Astrocyte of the spinal cord (primary cell): Measurements from ENCODE around the gene SCAND1.
"Not testable (repeated sequence)": the region's sequence is repeated elsewhere in the genome, so short reads cannot be mapped to it uniquely, and the experiment has no call there.

Experiments used
- DNase-seq: peaks from one replicate; pipeline ENCODE4 v3.0.0; 2011; ENCODE audit warnings: low read depth, low spot score
- H3K4me3 ChIP-seq: 2 replicates; pipeline ENCODE4 v1.5.1; 2011; ENCODE audit warnings: low read depth, mild to moderate bottlenecking, low read length, moderate library complexity
- in situ Hi-C: cut with HindIII; loops from 2 replicates; pipeline ENCODE4 v1.10.0; 2017; ENCODE audit warnings: low sequenced_read_pairs
- TF ChIP-seq, protein P1 (sequence below): IDR thresholded peaks from 2 replicates; pipeline ENCODE4 v1.5.1; 2012; ENCODE audit warnings: low read depth, mild to moderate bottlenecking, low read length, inconsistent platforms

The SCAND1 gene

DNA sequence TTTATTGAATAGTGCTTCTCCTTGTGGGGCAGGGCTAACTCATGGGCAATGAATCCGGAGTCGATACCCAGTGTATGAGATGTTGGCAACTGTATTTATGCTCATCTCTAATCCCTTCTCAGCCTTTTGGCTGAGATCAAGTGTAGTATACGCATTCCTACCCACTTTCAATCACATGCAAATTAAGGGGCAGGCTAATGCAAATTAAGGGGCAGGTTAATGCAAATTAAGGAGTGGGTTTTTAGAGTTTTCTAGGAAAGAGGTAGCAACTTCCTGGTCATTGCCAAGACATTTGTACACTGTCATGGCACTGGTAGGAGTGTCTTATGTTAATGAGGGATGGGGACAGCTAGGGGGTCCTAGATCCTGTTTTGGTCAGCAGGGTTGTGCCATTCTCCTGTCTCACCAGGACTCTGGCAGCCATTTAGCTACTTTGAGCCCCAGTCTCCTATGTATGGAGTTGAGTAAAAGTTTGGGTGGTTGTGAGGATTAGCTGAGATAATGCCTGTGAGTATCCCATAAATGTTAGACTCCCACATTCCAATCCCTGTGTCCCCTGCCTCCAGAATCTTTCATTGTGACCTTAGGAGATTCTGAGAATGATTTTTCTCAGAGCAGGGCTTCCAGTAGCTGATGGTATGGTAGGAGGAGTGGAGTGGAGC lies 13.8 kb upstream of the SCAND1 start, which contains the start of gene CNBD2:
CNBD2 (plus strand) TSS at position 612 of the 662 bp plus-strand sequence. CDS start 173 bp downstream, outside the sequence.
- DNase-seq = no peak
- in situ Hi-C loops = no loop called here
- TF ChIP-seq, protein P1, sequence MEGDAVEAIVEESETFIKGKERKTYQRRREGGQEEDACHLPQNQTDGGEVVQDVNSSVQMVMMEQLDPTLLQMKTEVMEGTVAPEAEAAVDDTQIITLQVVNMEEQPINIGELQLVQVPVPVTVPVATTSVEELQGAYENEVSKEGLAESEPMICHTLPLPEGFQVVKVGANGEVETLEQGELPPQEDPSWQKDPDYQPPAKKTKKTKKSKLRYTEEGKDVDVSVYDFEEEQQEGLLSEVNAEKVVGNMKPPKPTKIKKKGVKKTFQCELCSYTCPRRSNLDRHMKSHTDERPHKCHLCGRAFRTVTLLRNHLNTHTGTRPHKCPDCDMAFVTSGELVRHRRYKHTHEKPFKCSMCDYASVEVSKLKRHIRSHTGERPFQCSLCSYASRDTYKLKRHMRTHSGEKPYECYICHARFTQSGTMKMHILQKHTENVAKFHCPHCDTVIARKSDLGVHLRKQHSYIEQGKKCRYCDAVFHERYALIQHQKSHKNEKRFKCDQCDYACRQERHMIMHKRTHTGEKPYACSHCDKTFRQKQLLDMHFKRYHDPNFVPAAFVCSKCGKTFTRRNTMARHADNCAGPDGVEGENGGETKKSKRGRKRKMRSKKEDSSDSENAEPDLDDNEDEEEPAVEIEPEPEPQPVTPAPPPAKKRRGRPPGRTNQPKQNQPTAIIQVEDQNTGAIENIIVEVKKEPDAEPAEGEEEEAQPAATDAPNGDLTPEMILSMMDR = no peak
- H3K4me3 ChIP-seq = no peak within 1 kb of the TSS

DNA sequence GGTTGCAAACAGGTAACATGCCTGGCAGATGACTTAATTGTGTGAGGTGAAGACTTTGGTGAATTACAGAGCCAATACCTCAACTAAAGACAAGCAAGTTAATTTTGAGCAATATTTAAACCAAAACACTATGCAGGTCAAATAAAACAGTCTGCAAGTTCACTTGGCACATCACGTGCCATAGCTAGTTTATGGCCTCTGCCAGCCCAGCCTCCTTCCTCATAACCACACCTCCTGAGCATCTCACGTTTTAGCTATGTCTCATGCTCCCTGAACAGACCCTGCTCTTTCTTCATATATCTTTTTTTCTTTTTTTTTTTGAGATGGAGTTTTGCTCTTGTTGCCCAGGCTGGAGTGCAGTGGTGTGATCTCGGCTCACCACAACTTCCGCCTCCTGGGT lies 9.6 kb upstream of the SCAND1 start:
- in situ Hi-C loops = no loop called here
- TF ChIP-seq, protein P1 = no peak
- H3K4me3 ChIP-seq = no peak overlapping the region
- no peak for DNase-seq

DNA sequence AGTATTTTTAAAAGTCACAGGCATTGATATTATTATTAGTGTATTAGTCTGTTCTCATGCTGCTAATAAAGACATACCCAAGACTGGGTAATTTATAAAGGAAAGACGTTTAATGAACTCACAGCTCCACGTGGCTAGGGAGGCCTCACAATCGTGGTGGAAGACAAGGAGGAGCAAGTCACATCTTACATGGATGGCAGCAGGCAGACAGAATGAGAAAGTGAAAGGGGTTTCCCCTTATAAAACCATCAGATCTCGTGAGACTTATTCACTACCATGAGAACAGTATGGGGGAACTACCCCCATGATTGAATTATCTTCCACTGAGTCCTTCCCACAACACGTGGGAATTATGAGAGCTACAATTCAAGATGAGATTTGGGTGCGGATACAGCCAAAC lies 5.0 kb upstream of the SCAND1 start:
- DNase-seq, in situ Hi-C loops, H3K4me3 ChIP-seq: not testable (repeated sequence)

DNA sequence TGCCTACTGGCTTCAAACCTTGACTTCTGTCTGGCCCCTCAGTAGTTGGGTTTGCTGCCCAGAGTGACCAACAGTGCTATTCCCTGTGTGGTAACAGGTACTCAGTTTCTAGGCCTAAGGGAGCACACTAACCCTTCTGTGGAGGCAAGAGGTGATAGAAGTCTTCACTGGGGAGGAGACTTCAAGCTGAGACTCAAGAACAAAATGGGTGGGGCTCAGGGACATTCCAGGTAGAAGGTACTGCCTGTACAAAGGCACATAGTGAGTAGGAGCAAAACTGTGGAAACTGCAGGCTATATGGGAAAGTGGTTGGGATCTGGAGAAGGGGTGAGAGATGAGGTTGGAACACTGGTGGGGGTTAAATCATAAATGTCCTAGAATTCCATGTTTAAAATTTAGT lies 2.3 kb upstream of the SCAND1 start:
- TF ChIP-seq, protein P1 = no peak
- H3K4me3 ChIP-seq = no peak overlapping the region
- in situ Hi-C loops = no loop called here
- DNase-seq = no peak

DNA sequence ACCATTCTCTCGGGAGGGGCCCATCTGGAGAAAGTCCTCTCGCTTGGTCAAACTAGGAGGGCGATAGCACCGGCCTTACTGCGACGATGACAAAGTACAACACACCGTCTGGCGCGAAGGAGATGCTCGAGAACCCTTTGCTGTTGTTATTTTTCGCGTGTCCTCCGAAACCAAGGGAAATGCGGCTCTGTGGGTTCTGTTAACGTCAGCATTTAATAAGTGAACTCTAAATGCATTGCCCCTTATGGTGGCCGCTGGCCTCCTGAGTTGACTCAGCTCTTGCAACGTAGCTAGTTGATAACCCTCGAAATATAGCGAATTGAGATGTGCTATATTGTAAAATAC lies 577 bp upstream of the SCAND1 start:
- H3K4me3 ChIP-seq = peak overlapping the region; percentile 92
- peak; percentile 49 for DNase-seq
- in situ Hi-C loops = no loop called here
- TF ChIP-seq, protein P1 = no peak

DNA sequence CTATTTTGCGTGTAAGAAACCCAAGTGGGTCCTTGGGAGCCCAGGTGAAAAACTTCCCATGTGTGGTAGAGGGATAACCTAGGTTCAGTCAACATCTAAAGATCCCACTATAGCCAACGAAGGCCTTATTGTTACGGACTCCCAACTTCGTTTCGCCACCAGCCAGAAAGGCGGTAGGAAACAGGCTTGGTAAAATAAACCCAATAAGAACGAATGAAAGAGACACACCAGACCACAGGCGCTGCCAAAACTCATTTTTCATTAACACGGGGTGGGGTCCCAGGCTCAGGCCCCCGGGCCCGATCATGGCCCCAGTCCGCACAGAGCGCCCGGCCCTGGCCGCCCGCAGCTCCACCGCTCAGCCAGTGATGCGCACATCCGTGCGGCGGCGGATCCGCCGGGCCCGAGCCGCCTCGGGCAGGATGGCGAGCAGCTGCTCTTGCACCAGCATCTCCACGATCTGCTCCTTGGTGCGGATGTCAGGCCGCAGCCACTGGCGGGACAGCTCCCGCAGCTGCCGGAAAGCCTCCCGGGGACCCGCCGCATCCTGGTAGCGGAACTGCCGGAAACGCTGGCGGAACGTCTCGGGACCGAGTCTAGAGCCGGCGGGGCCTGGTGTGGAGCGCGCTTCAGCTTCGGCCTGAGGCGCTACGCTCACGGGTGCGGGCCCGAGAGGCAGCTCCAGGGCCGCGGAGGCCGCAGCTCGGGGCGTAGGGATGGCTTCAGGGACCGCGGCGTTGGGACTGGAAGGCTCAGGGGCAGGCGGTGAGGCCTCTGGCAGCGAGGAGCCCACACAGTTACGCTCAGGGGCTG lies 709 bp downstream of the SCAND1 start:
- DNase-seq = peak; percentile 51
- in situ Hi-C loops = no loop called here

More for the DNA sequence above, 709 bp downstream of the SCAND1 start:
- H3K4me3 ChIP-seq = peak overlapping the region; percentile 92
- TF ChIP-seq, protein P1 = no peak
